ENCODE measurements around the gene QRICH1. TPM values are rescaled to one million over a fixed set of nuclear protein-coding genes. Genes with fewer than 3 reads are reported as not detected.

Gene QRICH1
- total and polyA plus RNA-seq, 10 of the 15 experiments (the other 5 are each of a cell fraction or from before 2014, with no cell fraction given), result 22.2 to 116 (median 81.4) TPM

DNA sequence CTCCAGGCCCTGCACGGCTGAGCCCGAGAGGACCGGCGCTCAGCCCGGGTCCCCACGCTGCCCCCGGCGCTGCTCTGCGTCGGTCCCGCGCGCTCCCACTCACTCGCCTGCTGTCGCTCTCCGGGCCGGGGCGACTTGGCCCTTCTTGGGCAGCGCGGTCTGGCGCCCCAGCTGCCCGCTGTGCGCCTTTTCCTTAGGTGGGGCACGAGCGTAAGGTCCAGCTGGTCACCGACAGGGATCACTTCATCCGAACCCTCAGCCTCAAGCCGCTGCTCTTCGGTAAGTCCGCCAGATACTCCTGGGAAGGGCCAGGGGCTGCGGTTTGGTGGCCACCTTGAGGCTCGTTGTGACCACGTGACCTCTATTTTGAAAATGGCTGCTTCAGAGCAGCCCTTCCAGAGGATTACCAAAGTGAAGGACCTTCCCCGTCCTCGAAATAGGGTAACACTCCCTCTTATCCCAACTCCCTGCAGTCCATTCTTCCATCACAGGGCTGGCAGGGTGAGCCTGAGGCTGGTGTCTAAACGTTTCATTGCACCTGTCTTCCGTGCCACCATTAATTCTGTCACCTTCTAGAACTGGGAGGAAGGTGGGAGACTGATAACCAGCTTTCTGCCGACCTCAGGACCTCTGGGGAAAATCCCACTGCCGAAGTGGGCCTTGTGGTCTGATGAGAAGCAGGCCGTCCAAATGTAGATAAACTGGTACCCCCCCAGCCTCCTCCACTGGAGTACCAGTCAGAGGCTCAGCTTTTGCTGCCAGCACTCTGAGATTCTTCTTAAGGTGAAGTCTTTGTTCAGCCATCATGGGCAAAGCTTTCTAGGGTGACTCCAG lies 103.0 kb downstream of the QRICH1 start (continued):
- TF ChIP-seq, protein P1, sequence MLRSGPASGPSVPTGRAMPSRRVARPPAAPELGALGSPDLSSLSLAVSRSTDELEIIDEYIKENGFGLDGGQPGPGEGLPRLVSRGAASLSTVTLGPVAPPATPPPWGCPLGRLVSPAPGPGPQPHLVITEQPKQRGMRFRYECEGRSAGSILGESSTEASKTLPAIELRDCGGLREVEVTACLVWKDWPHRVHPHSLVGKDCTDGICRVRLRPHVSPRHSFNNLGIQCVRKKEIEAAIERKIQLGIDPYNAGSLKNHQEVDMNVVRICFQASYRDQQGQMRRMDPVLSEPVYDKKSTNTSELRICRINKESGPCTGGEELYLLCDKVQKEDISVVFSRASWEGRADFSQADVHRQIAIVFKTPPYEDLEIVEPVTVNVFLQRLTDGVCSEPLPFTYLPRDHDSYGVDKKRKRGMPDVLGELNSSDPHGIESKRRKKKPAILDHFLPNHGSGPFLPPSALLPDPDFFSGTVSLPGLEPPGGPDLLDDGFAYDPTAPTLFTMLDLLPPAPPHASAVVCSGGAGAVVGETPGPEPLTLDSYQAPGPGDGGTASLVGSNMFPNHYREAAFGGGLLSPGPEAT (IDR thresholded peaks at IDR 0.05; ENCODE audit: low read depth), result peak; percentile 37; the same call in 1 of the 2 replicates
- TF ChIP-seq BRCA1 (IDR thresholded peaks at IDR 0.05; ENCODE audit: low read depth, low read length), result no peak
- TF ChIP-seq NR2F1 (conservative IDR thresholded peaks at IDR 0.05), result no peak
- peak; percentile 8; the same call in 1 of the 2 replicates for TF ChIP-seq PAX5 (IDR thresholded peaks at IDR 0.05; ENCODE audit: borderline replicate concordance, low read depth, low read length)
- TF ChIP-seq IRF3 (IDR thresholded peaks at IDR 0.05), result no peak
- peak; percentile 39; the same call in 1 of the 2 replicates for TF ChIP-seq MLLT1 (IDR thresholded peaks at IDR 0.05)
- TF ChIP-seq, protein P2, sequence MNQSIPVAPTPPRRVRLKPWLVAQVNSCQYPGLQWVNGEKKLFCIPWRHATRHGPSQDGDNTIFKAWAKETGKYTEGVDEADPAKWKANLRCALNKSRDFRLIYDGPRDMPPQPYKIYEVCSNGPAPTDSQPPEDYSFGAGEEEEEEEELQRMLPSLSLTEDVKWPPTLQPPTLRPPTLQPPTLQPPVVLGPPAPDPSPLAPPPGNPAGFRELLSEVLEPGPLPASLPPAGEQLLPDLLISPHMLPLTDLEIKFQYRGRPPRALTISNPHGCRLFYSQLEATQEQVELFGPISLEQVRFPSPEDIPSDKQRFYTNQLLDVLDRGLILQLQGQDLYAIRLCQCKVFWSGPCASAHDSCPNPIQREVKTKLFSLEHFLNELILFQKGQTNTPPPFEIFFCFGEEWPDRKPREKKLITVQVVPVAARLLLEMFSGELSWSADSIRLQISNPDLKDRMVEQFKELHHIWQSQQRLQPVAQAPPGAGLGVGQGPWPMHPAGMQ (IDR thresholded peaks at IDR 0.05; ENCODE audit: borderline replicate concordance), result no peak
- no peak for TF ChIP-seq NFXL1 (IDR thresholded peaks at IDR 0.05; ENCODE audit: borderline replicate concordance)
- TF ChIP-seq ZNF217 (IDR thresholded peaks at IDR 0.05), result no peak
- peak; percentile 82 for TF ChIP-seq RUNX3 (IDR thresholded peaks at IDR 0.05; ENCODE audit: low read length)
- TF ChIP-seq, protein P3, sequence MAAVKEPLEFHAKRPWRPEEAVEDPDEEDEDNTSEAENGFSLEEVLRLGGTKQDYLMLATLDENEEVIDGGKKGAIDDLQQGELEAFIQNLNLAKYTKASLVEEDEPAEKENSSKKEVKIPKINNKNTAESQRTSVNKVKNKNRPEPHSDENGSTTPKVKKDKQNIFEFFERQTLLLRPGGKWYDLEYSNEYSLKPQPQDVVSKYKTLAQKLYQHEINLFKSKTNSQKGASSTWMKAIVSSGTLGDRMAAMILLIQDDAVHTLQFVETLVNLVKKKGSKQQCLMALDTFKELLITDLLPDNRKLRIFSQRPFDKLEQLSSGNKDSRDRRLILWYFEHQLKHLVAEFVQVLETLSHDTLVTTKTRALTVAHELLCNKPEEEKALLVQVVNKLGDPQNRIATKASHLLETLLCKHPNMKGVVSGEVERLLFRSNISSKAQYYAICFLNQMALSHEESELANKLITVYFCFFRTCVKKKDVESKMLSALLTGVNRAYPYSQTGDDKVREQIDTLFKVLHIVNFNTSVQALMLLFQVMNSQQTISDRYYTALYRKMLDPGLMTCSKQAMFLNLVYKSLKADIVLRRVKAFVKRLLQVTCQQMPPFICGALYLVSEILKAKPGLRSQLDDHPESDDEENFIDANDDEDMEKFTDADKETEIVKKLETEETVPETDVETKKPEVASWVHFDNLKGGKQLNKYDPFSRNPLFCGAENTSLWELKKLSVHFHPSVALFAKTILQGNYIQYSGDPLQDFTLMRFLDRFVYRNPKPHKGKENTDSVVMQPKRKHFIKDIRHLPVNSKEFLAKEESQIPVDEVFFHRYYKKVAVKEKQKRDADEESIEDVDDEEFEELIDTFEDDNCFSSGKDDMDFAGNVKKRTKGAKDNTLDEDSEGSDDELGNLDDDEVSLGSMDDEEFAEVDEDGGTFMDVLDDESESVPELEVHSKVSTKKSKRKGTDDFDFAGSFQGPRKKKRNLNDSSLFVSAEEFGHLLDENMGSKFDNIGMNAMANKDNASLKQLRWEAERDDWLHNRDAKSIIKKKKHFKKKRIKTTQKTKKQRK (IDR thresholded peaks at IDR 0.05; ENCODE audit: low read depth, low read length), result no peak
- TF ChIP-seq BACH1 (IDR thresholded peaks at IDR 0.05; ENCODE audit: borderline replicate concordance), result no peak
- peak; percentile 90 for TF ChIP-seq YY1 (IDR thresholded peaks at IDR 0.05; ENCODE audit: low read depth, low read length)
- TF ChIP-seq DPF2 (IDR thresholded peaks at IDR 0.05), result no peak
- TF ChIP-seq HSF1 (IDR thresholded peaks at IDR 0.05; ENCODE audit: low read depth, low read length), result no peak
- no peak for TF ChIP-seq HDGF (IDR thresholded peaks at IDR 0.05)
- TF ChIP-seq SP1 (IDR thresholded peaks at IDR 0.05; ENCODE audit: low read depth, low read length), result no peak
- TF ChIP-seq MYC (IDR thresholded peaks at IDR 0.05; ENCODE audit: insufficient read depth, insufficient read length, insufficient replicate concordance, low read length, severe bottlenecking), result peak; percentile 14
- TF ChIP-seq EED (IDR thresholded peaks at IDR 0.05; ENCODE audit: low read depth), result no peak
